ENCODE data around the gene ZNF121. TPM values are rescaled to one million over a fixed set of nuclear protein-coding genes. Genes with fewer than 3 reads are reported as not detected.
A peak's percentile ranks its signal among the peaks of the same experiment; 100 is the strongest.
"Not testable (repeated sequence)": the region's sequence is repeated elsewhere in the genome, so short reads cannot be mapped to it uniquely, and the experiment has no call there.

The ZNF121 gene
- polyA plus RNA-seq, 12 donors: 6.5 to 19.3 (median 11.7) TPM; not detected in 1

- DNase-seq: not testable (repeated sequence)
These were observed 45.1 kb downstream of the ZNF121 start for GRCh38 chr19:9539201-9539600.

- DNase-seq: peak; percentile 94
These were observed 45.9 kb downstream of the ZNF121 start, which contains the start of gene ZNF426 for GRCh38 chr19:9538183-9539058. Gene ZNF426, minus strand, starts transcription at chr19:9538645. Its CDS starts 2,413 bp downstream, at chr19:9536232.

GRCh38 chr19:9535934-9536333 is 48.4 kb downstream of the ZNF121 start:
- DNase-seq: no peak

GRCh38 chr19:9531933-9532332 is 52.4 kb downstream of the ZNF121 start:
- no peak for DNase-seq

GRCh38 chr19:9528757-9529336 is 55.5 kb downstream of the ZNF121 start:
- DNase-seq: no peak

- DNase-seq: no peak
These were observed 60.3 kb downstream of the ZNF121 start for GRCh38 chr19:9523885-9524474.

Other genes starting within 250 kb of the ZNF121 start
- 1 to 10 TPM in 11 of 12 donors, not detected in 1; 4.2 to 8.5 (median 6.2) TPM for gene ZNF177, start 221.5 kb downstream of the ZNF121 start, polyA plus RNA-seq (ENCODE audit: insufficient read length in 12 of 12)
- 10 to 100 TPM in 11 of 12 donors, not detected in 1; 13.4 to 48.4 (median 22.6) TPM for gene ZNF266, start 148.9 kb downstream of the ZNF121 start, polyA plus RNA-seq (ENCODE audit: insufficient read length in 12 of 12)
- gene ZNF560, start 85.9 kb downstream of the ZNF121 start, polyA plus RNA-seq (ENCODE audit: insufficient read length in 12 of 12): under 1 TPM in 10 of 12 donors, not detected in 2; 0.05 to 0.60 (median 0.22) TPM
- 10 to 100 TPM in 10 of 12 donors, 1 to 10 TPM in 1, not detected in 1; 7.6 to 15.9 (median 12.9) TPM for gene ZNF426, start 45.9 kb downstream of the ZNF121 start, polyA plus RNA-seq (ENCODE audit: insufficient read length in 12 of 12)
- gene ZNF561, start 36.7 kb upstream of the ZNF121 start, polyA plus RNA-seq (ENCODE audit: insufficient read length in 12 of 12): 10 to 100 TPM in 11 of 12 donors, not detected in 1; 31.2 to 50.7 (median 40.4) TPM
- gene ZNF562, start 90.6 kb upstream of the ZNF121 start, polyA plus RNA-seq (ENCODE audit: insufficient read length in 12 of 12): 10 to 100 TPM; 15.0 to 33.1 (median 20.8) TPM
- 10 to 100 TPM in 6 of 12 donors, 1 to 10 TPM in 5, not detected in 1; 6.8 to 20.3 (median 10.9) TPM for gene ZNF846, start 184.2 kb upstream of the ZNF121 start, polyA plus RNA-seq (ENCODE audit: insufficient read length in 12 of 12)
- 10 to 100 TPM in 11 of 12 donors, not detected in 1; 20.8 to 32.6 (median 26.4) TPM for gene FBXL12, start 234.6 kb upstream of the ZNF121 start, polyA plus RNA-seq (ENCODE audit: insufficient read length in 12 of 12)
- gene UBL5, start 243.4 kb upstream of the ZNF121 start, polyA plus RNA-seq (ENCODE audit: insufficient read length in 12 of 12): 100 to 1,000 TPM in 11 of 12 donors, not detected in 1; 111 to 252 (median 182) TPM